ELR (cell line): ENCODE results near the gene WASF1.

Source experiments
- DNase-seq: peaks from one replicate; pipeline ENCODE4 v3.0.0-alpha.2; 2015; ENCODE audit warnings: low read depth

WASF1 gene

DNA sequence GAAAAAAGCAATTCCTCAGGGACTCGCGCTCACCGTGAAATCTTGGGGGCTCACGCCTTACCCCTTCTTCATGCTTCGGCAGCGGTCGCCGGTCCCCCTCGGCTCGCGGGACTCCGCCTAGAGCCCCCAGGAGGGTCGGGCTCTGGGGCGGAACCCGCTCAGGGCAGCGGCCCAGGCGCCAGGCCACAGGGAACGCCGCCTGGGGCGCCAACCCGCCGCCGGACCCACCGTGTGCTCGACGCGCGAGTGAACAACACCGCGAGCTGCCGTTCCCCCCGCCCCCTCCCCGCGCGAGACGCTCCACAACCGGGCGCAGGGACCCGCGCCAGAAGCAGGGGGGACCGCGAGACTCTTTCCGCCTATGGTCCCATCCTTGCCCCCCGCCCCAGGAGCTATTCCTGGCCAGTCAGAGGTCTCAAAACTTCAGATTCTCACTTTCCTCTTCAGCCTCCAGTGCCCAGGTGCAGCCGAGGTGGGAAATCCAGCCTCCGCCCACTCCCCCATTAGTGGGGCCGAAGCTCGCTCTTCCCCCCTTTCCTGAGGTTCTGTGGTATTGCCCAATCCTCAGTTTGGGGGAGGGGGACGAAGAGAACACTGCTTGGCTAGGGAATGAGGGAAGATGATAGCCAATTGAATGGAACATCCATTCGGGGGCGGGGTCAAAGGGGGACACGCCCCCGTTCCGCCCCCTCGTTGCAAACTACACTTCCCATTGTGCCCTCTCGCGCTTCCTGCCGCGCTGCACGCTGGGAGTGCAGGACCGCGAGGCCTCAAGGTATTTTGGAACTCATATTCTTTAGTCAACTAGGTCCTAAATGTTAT lies at the start of gene WASF1:
Gene WASF1, minus strand, starts transcription at position 265 of the 822 bp plus-strand sequence. CDS start 52,069 bp downstream, outside the sequence.
- peak; percentile 97 for DNase-seq

DNA sequence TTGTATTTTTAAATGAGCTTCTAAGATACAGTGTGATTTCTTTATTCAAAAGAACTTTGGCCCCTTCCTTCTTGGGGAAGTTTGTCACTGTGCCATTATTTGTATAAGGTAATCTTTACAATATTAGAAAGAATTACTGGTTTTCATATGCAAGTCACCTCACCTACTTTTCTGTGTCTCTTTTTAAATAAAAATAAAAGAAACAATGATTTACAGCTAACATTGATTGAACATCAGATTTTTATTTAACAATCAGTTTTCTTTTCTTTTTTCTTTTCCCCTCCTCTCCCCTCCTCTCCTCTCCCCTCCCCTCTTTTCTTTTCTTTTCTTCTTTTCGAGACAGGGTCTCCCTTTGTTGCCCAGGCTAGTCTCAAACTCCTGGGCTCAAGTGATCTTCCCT lies 46.8 kb upstream of the WASF1 start:
- DNase-seq, result no peak

DNA sequence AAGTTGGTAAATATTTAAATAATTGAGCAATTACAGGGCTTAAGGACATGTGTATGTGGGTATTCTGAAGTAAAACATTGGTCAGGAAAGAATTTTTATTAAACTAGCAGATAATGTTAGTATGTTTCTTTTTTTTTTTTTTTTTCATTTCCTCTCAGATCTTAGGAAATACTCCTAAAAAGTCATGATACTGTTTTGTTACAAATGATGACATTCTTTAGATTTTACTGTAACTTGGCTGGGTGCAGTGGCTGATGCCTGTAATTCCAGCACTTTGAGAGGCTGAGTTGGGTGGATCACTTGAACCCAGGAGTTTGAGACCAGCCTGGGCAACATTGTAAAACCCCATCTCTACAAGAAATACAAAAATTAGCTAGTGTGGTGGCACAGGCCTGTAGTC lies 42.3 kb upstream of the WASF1 start:
- DNase-seq, result no peak

DNA sequence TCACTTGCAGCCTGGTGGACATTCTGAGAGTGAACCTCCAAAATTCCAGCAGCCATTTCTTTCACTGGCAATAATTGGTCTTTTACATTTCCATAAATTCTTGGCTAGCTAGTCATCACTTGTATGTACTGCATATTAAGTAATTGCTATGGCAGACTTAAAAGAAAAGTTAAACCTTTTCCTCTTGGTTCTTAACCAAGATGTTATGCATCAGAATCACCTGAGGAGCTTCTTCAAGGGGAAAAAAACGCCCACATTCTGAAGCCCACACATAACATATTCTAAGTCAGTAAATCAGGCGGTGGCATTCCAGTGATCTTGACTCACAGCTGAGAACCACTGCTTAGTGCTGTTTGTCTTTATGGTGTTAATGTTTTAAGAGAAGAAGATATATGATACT lies 37.8 kb upstream of the WASF1 start:
- peak; percentile 52 for DNase-seq

DNA sequence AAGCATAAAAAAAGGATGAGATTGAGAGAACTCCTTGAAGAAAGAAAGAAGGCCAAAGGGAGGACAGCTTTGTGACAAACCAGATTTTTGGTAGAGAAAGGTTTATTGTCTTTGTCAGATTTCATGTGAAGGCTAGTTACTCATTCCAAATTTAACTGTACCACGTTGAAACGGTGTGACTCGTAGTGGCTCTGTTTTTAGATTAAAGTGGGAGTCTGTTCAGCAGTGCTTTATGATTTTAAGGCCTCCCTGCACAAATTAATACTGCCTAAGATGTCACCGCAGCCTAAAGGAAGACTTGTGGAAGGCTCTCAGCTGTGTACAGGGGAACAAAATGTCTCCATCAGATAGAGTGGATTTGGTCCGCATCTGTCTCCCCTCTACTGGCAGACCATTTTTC lies 36.7 kb upstream of the WASF1 start:
- DNase-seq, result no peak

DNA sequence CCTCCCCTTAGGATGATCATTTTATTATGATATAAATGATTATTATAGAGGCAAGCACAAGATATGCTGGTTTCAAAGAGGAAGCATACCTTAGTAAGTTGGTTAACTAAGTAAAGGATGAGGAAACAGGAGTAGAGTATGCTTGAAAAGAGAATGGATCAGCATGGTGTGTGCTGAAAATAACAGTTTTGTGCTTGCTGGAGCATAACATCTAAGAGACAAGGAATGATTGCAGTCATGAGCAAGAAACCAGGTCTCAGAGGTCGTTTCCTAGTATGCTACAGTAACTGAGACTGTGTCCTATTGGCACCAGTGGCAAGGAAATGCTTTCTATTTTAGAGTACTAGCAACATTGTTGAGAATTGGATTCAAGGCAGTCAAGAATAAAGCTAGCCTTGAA lies 34.9 kb upstream of the WASF1 start:
- no peak for DNase-seq

DNA sequence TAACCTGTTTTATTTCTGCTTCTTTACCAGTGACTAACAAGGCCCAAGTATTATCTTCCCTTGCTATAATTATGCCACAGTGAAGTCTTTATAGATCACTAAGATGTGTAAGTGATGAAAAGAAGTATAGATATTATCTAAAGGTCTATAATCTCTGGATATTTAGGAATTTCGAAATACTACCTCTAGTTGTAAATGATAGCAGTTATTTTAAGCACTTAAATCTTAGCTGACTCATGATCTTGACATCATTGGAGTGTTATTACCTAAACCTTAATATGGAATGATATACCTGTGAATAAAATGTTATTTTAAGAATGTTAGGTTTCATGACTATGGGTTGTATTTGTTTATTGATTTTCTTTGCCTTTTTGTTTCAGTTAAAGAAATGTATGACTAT lies 32.3 kb upstream of the WASF1 start:
- DNase-seq, result no peak

DNA sequence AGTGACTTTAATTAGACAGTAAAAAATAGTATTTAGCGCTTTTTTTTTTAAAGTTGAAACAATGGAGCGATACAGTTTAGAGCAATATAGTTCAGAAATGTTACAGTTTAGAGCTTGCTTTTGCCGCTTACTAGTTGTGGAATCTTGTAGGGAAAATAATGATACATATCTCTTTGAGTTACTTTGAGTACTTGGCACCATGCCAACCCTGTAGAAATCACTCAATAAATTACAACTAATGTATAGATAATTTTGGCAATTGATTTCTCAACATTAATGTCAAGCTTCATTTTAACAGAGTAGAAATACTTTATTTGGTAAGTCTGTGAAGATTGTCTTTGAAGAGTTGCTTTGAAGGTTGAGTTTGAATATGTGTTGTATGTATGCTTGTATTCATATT lies 28.2 kb upstream of the WASF1 start:
- no peak for DNase-seq

DNA sequence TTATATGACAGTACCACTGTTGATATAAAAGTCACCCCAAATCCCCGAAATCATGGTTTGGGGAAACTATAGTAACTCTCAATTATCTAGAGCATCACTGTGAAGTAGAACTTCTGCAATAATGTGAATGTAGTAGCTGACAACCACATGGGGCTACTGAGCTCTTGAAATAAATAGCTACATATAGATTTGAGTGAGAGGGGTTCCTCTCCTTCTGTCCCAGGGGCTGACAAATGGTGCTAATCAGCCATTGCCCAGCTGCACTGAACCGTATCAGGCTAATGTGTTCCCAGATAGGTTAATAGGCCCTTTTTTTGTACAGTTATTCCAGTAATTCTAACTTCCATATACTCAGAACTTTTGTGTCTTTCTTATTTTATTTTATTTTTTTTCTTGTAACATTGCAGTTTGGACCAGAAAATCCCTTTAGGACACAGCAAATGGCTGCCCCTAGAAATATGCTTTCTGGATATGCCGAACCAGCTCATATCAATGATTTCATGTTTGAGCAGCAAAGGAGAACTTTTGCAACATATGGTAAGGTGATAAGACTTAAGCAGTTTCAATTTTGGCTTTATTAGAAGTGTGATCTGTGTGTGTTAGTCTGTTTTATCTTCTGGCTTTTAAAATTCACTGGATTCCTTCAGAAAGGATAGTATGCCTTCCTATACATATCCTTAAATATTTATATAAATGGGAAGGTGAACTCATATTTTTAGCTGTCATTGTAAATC lies 21.8 kb upstream of the WASF1 start:
- no peak for DNase-seq

DNA sequence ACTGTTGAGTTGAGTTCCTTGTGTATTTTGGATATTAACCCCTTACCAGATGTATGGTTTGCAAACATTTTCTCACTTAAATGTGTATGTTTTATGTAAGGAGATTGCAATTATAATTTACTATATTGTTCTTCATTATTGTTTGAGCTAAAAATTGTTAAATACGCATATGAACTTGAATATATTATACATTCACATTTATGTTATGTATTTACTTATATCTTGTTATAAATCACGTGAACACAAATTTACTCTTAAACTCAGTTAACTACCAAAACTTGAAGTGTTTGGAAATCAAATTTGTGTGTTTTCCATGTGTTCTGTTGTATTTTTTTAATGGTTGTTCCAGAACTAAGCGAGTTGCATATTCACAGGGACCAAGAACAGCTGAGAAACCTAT lies 19.1 kb upstream of the WASF1 start:
- DNase-seq, result no peak

DNA sequence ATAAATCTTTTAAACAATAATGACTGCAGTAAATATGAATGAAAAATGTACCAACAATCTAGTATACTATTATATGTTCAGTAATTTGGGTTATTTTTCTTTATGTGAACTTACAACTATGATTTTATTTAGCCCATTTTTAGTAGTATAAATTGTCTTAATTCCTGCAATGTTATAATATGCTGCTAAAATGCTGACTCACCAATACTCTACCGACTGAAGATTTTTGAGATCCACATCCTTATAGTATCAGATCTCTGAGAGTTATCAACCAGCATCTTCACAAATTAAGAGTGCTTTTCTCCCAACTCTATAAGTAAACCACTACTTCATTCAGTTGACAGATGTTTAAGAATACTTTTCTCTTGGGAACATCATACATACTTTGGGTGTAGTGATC lies 17.4 kb upstream of the WASF1 start:
- no peak for DNase-seq

DNA sequence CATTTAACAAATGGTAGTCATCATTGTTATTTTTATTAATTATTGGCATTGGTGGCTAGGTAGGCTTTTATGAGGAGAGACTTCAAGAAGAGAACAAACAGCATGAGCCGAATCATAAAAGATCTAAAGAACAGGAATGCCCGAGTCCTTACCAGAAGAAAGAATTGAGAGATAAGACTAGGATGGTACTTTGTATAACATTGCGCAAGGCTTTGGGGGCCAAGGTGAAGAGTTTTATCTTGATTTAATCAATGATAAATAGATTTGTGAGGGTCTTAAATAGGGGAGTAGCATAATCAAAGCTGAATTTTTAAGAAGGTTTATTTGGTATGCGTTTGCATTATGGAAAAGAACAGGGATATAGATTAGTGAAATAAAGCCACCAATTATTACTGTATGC lies 16.2 kb upstream of the WASF1 start:
- no peak for DNase-seq

DNA sequence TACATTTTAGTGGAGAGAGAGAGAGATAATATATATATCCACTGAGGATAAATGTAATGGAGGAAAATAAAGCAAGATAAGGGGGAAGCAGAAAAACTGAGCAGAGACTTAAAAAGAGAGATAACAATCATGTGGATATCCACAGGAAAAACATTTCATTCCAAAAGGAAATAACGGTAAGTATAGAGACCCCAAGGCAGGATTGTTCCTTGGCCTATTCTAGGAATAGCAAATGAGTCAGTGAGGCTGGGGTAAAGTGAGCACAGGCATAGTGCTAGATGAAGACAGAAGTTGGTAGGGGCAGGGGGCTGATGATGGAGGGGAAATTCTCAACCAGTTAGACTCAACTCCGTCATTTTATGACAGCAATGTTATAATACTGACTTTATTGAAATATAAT lies 12.0 kb upstream of the WASF1 start:
- no peak for DNase-seq

DNA sequence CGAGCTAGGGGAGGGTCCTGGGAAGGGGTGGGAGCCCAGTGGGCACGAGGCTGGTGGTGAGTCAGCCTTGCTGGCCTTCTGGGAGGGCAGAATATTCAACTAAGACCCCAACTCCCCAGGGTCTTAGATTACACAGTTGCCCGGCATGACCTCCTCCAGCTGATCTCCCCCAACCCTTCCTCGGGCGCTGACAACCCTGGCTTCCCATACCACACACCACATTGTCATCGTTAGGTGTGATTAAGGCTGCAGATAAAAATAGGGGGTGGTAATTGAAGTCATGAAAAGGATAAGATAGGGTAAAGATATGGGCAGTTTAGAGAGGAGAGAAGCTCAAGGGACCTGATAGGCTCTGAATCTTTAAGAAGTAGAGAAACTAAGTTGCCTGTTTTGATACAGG lies 11.3 kb upstream of the WASF1 start:
- DNase-seq, result no peak

DNA sequence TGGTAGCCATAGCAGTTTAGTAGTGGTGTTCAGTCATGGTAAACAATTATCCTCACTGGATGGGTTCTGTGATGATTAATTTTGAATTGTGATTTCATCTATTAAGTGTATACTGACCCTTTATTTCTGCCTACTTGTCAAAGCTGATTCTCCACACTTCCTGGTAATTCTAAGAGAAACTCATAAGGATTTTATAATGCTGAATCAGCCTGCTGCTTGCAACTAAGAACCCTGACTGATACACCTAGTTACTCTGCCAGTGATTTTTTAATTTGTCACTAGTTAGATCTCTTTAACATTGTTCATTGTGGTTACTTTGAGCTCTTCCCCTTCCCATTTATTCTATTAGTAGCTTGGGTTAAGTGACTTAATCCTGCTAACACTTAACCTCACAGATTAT lies 9.3 kb upstream of the WASF1 start:
- DNase-seq, result peak; percentile 26

DNA sequence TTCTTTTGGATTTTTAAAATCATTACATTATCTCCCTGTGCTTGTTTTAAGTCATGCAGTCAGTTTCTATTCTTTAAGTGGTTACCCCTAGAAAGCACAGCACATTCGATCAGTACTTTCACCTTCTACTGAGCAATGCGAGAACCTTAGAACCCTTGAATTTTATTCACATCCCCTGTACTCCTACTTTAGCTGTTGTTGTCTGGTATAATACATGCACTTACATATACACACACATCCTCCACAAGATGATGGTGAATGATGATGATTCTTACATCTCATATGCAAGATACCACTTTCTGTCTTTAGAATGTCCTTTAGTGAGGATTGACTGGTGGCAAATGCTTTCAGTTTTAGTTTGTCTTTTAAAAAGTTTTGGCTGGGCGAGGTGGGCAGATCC lies 6.4 kb upstream of the WASF1 start:
- no peak for DNase-seq

DNA sequence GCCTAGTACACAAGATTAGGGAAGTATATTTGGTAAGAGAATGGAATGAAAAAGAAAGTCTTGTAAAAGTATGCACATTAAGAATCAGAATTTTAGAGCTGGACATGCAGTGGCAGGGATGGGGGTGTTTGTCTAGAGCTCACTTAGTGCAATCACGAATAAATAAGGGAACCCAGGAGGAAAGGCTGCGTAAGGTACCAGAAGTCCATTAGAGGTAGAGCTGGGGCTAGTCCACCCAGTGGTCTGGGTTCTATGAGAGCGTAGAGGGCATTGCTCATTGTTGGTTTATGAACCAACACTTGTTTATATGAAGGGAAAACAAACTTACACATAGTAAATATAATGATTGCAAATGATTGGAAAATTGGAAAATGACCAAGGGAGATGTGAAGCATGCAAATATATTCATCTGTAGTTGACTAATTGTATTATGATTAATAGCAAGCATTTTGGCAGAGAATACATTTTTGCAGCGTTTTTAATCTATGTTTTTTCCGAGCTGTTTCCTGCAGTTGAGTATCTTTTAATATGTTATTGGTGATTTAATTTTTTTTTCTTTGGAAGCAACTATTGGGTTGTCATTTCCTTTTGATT lies 3.9 kb upstream of the WASF1 start:
- no peak for DNase-seq

DNA sequence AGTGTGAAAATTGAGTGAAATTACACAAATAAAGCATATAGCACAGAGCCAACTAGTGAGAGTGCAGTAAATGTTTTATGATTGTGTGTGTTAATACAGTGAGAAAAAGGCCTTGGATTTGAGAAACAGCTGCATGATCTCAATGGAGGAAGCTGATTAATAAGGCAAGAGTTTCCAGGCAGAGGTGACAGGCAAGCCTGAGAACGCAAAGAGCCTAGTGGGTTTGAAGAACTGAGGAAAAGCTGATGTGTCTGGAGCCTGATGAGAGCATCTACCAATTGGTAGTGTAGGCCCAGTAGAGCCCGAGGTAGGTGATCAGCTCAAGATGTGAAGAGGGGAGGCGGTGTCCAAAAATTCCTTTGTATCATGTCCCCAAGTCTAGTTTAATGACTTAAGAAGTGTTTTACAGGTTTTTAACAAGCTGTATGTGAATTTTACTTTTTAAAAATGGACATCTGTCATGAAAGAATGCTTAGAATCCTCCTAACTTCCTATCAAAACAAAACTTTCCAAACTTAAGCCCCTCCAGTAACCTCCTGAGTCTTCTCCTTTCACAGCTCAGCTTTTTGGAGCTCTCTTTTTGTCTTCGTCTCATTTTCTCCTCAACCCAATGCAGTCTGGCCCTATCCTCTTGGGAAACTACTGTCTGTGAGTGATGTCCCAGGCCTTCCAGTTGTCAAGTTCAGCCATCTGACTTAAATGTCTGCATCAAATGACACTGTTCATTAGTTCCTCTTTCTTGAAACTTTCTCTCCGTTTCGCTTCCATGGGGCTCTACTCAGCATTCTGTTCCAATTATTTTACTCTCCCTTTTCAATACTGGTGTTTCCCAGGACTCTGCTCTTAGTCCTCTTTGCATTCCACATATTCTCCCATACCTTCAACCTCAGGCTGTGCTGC lies 1.9 kb upstream of the WASF1 start:
- peak; percentile 45 for DNase-seq

DNA sequence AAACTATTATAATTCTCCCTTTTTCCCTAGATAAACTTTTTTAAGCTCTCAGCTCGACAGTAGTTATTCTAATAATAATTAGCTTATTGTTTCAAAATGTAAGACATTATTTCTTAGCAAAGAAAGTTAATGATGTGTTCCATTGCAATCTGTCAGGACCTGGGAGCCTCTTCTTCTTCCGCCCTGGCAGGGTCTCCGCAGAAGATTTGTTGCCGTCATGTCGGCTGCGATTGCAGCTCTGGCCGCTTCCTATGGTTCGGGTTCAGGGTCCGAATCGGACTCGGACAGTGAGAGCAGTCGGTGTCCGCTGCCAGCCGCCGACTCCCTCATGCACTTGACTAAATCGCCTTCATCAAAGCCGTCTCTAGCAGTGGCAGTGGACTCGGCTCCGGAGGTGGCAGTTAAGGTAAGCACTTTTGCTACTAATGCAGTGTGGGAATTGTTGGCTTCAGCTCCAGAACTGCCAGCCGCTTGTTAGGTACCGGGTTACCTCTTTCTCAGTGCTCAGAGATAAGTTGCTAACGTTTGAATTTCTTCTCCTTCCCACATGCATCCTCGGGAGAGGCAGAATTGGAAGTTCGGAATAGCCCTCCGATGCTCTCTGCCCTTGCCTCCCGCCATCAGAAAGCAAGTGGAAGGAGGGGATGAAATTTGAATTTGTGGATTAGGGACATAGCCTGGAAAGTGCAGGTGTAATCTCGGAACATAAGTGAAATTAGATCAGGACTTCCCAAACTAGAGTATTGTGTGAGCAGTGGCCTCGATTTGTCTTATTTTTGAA lies 948 bp upstream of the WASF1 start, which contains the start of gene CDC40:
Gene CDC40, plus strand, starts transcription at position 200 of the 781 bp plus-strand sequence. Its CDS starts 18 bp downstream, at position 218.
- no peak for DNase-seq

DNA sequence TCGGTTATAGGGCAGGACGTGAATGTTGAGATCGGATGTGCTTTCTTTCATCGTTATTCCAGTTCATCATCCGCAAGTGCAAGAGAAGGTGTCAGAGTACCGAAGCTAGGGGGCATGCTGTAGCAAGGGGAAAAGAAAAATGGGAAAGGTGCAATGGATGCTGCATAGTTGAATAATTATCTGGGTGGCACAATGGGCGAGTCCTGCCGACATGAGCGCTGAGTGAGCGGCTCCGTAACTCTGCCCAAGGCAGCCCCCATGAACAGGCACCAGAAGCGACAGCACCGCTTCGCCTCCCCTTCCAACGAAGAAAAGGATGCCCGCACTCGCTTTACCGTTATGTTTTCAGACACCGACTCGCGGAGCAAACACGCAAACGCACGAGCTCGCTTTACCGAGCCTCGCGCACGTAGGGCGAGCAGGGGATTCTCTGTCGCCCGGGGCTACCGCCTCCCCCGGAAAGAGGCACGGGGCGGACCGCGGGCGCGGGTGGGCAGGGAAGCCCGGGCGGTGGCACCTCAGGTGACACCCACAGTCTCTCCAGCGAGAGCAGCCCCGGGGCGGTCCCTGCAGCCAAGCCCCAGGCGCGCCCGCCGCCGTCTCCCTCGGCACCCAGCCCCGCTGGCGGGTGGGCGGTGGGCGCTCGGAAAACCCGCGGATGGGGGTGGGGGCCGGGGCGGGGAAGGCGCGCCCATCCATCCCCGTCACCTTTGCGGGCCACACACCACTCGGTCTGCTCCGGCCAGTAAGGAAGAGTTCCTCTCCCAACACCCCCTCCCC lies 654 bp downstream of the WASF1 start:
- DNase-seq, result peak; percentile 76
